SK-MEL-5 (cell line): ENCODE results near the gene HINT1. TPM values are rescaled to one million over a fixed set of nuclear protein-coding genes. Genes with fewer than 3 reads are reported as not detected.

Source experiments
- DNase-seq: peaks from one replicate; pipeline ENCODE4 v3.0.0-alpha.2; 2016; ENCODE audit warnings: low read depth, low spot score
- in situ Hi-C: cut with HindIII; loops from 2 replicates; pipeline ENCODE4 v1.10.0; 2016; ENCODE audit warnings: low sequenced_read_pairs, high pct_unique_total_duplicates, low pct_unique_long_range_greater_than_20kb
- total RNA-seq: library from RNA; depleted of rRNA; stranded (reverse); fragments of >200 nt; shearing (Covaris generic); gene quantifications from 2 replicates; pipeline ENCODE4 v1.2.3, GENCODE V29; 2014

HINT1 gene
- total RNA-seq, 1 experiment from 2014 or later: 188 TPM

- in situ Hi-C loops: no loop called here
- DNase-seq: no peak
Measured at GRCh38 chr5:131185523-131186104, 20.6 kb upstream of the HINT1 start.

GRCh38 chr5:131182839-131183238, 17.8 kb upstream of the HINT1 start:
- DNase-seq: no peak
- in situ Hi-C loops: no loop called here

GRCh38 chr5:131180407-131180806, 15.4 kb upstream of the HINT1 start:
- DNase-seq: no peak
- in situ Hi-C loops: no loop called here

- no peak for DNase-seq
- in situ Hi-C loops: no loop called here
Measured at GRCh38 chr5:131171276-131171810, 6.3 kb upstream of the HINT1 start.

GRCh38 chr5:131170540-131171275, 5.7 kb upstream of the HINT1 start, which contains the start of gene LYRM7:
Gene LYRM7 (plus strand): TSS chr5:131170944. CDS start chr5:131171021, 77 bp downstream.
- in situ Hi-C loops: no loop called here
- DNase-seq: peak; percentile 100

- in situ Hi-C loops: no loop called here
Measured at GRCh38 chr5:131169810-131170539, 4.9 kb upstream of the HINT1 start.

GRCh38 chr5:131167615-131168014, 2.6 kb upstream of the HINT1 start:
- DNase-seq: no peak
- in situ Hi-C loops: no loop called here

More at GRCh38 chr5:131169810-131170539, 4.9 kb upstream of the HINT1 start:
- no peak for DNase-seq

- peak; percentile 44 for DNase-seq
- in situ Hi-C loops: no loop called here
Measured at GRCh38 chr5:131164191-131165118, 601 bp downstream of the HINT1 start.

- DNase-seq: peak; percentile 22
- in situ Hi-C loops: no loop called here
Measured at GRCh38 chr5:131163276-131164119, 1.6 kb downstream of the HINT1 start.

- DNase-seq: no peak
- in situ Hi-C loops: no loop called here
Measured at GRCh38 chr5:131160134-131160533, 4.9 kb downstream of the HINT1 start.

- in situ Hi-C loops: no loop called here
- DNase-seq: no peak
Measured at GRCh38 chr5:131156957-131157356, 8.1 kb downstream of the HINT1 start.

- in situ Hi-C loops: no loop called here
- DNase-seq: no peak
Measured at GRCh38 chr5:131156385-131156784, 8.7 kb downstream of the HINT1 start.

- no peak for DNase-seq
- in situ Hi-C loops: no loop called here
Measured at GRCh38 chr5:131151216-131151615, 13.8 kb downstream of the HINT1 start.

GRCh38 chr5:131150408-131150807, 14.6 kb downstream of the HINT1 start:
- in situ Hi-C loops: no loop called here
- DNase-seq: no peak

GRCh38 chr5:131148835-131149234, 16.2 kb downstream of the HINT1 start:
- in situ Hi-C loops: no loop called here
- no peak for DNase-seq

GRCh38 chr5:131147258-131147657, 17.8 kb downstream of the HINT1 start:
- in situ Hi-C loops: no loop called here
- DNase-seq: no peak
